Naive thymus-derived CD4-positive, alpha-beta T cell (primary cell): ENCODE measurements around the gene MLLT6. TPM values are rescaled to one million over a fixed set of nuclear protein-coding genes. Genes with fewer than 3 reads are reported as not detected.
A peak's percentile ranks its signal among the peaks of the same experiment; 100 is the strongest.

ENCODE experiments used
- ATAC-seq: fragments of 150-1000 bp; cut with Tn5 transposase; 2 replicates; pipeline ENCODE4 v1.10.0; 2021; ENCODE audit warnings: mild to moderate bottlenecking, moderate library complexity
- CTCF ChIA-PET: fragments of 350-600 bp; sonication (Branson Sonifier 250); formaldehyde crosslinking; loops from one replicate; lab custom pipeline; 2021; ENCODE audit warnings: antibody characterized with exemption; lab: Charles Lee
- POLR2A ChIA-PET: fragments of 350-600 bp; sonication (Branson Sonifier 250); formaldehyde crosslinking; loops from one replicate; lab custom pipeline; 2021; ENCODE audit warnings: antibody characterized with exemption, inconsistent platforms; lab: Charles Lee
- DNase-seq, 9 donors: peaks; one replicate each; pipeline versions ENCODE4 v3.0.0 to v3.0.0-alpha.2; 2020 to 2022; ENCODE audit warnings: mixed read lengths in 1 of 9
- H3K27ac ChIP-seq: one replicate; pipeline ENCODE4 v1.7.0; 2013; ENCODE audit warnings: mild to moderate bottlenecking, low read depth, low read length, moderate library complexity
- H3K27me3 ChIP-seq, 2 donors: one replicate each; pipeline ENCODE4 v1.7.0; 2013; ENCODE audit warnings: low read length in 2 of 2, mild to moderate bottlenecking in 2 of 2, moderate library complexity in 2 of 2; ENCODE audit not compliant: control insufficient read depth in 2 of 2, insufficient read depth in 2 of 2
- H3K36me3 ChIP-seq, 3 experiments: 1 replicate in 2 of 3; 2 replicates in 1 of 3; pipeline ENCODE4 v1.7.0; 2013; ENCODE audit warnings: low read length in 3 of 3, mild to moderate bottlenecking in 3 of 3, moderate library complexity in 1 of 3; ENCODE audit not compliant: insufficient read depth in 3 of 3, control insufficient read depth in 2 of 3
- H3K4me1 ChIP-seq, 2 donors: one replicate each; pipeline ENCODE4 v1.7.0; 2013; ENCODE audit warnings: low read length in 2 of 2, mild to moderate bottlenecking in 2 of 2, moderate library complexity in 1 of 2; ENCODE audit not compliant: control insufficient read depth in 2 of 2, insufficient read depth in 2 of 2
- H3K4me3 ChIP-seq: 2 replicates; pipeline ENCODE4 v1.7.0; 2013; ENCODE audit warnings: mild to moderate bottlenecking, low read length
- H3K9me3 ChIP-seq, 3 experiments: 1 replicate in 2 of 3; 2 replicates in 1 of 3; pipeline ENCODE4 v1.7.0; 2013; ENCODE audit warnings: low read length in 3 of 3; ENCODE audit not compliant: control insufficient read depth in 2 of 3
- H3K27ac Mint-ChIP-seq, 9 donors: one replicate each; pipeline ENCODE4 v1.8.0; 2020 to 2022; ENCODE audit warnings: mixed read lengths in 9 of 9, mild to moderate bottlenecking in 8 of 9, moderate library complexity in 5 of 9, inconsistent platforms in 2 of 9
- H3K27me3 Mint-ChIP-seq, 5 donors: one replicate each; pipeline ENCODE4 v1.8.0; 2021 to 2022; ENCODE audit warnings: mixed read lengths in 5 of 5, mild to moderate bottlenecking in 1 of 5
- H3K36me3 Mint-ChIP-seq, 5 donors: one replicate each; pipeline ENCODE4 v1.8.0; 2020 to 2022; ENCODE audit warnings: mixed read lengths in 5 of 5, mild to moderate bottlenecking in 3 of 5, inconsistent platforms in 1 of 5
- H3K4me1 Mint-ChIP-seq, 7 donors: one replicate each; pipeline ENCODE4 v1.8.0; 2020 to 2022; ENCODE audit warnings: mixed read lengths in 7 of 7, mild to moderate bottlenecking in 3 of 7, inconsistent platforms in 1 of 7
- H3K4me3 Mint-ChIP-seq, 10 donors: one replicate each; pipeline ENCODE4 v1.8.0; 2020 to 2022; ENCODE audit warnings: mild to moderate bottlenecking in 10 of 10, mixed read lengths in 10 of 10, moderate library complexity in 6 of 10, inconsistent platforms in 2 of 10
- H3K9me3 Mint-ChIP-seq, 11 donors: one replicate each; pipeline ENCODE4 v1.8.0; 2020 to 2022; ENCODE audit warnings: mixed read lengths in 11 of 11, mild to moderate bottlenecking in 4 of 11, inconsistent platforms in 1 of 11, moderate library complexity in 1 of 11
- intact Hi-C, 2 donors: fragments of 100-400 bp; cut with micrococcal nuclease; formaldehyde crosslinking; loops; one replicate each; pipeline ENCODE4 v1.15.1; 2023
- polyA plus RNA-seq, 2 donors: library from polyadenylated mRNA; unstranded; fragments of 300-500 nt; fragmentation: Illumina TruSeq; gene quantifications; one replicate each; pipeline ENCODE4 v1.2.3, GENCODE V29; 2021
- total RNA-seq, 6 experiments: library from RNA in 5 of 6; stranded (reverse) in 5 of 6; gene quantifications; 1 replicate in 5 of 6; 2 replicates in 1 of 6; pipeline ENCODE4 v1.2.3 and lab custom pipeline; 2021 to 2026

MLLT6 gene
- total and polyA plus RNA-seq, 7 experiments from 2014 or later: 10.2 to 533 (median 353) TPM

DNA sequence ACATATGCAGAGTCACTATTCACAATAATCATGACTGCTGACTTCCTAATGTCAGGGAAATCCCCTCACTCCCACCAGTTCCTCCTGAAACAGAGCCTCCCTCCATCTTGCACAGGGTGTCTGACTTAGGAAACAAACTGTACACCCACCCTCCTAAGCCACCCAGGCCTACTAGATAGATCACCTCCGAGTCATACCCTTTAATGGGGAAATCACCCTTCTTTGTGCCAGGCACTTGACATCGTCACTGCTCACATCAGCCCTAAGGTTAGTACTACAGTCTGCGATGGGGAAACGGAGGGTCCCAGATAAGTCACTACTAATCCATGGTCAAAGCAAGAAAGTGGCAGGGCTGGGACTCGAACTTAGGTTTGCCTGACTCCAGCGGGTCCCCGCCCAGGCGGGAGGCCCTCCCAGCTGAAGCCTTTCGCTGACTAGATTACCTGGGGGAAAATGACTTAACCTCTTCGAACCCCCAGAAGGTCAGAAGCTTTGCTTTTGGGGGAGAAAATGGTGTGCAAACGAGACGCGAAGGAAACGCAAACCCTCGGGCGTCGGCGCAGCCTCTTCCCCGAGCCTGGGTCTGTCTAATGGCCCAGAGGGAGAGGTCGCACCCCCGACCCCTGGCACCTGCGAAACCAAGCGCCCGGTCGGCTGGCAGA, 3.4 kb upstream of the MLLT6 start:
- Mint-ChIP-seq H3K4me1 (peaks cover 29 to 56% (median 33%) of the 10 kb centered on the region in 7 donors), H3K27me3 (no peaks in the 10 kb centered on the region), H3K36me3 (peaks cover 0 to 11% (median 0%) of the 10 kb centered on the region in 5 donors), H3K27ac (peak overlapping the region; percentile 79 to 98 (median 96)), H3K4me3 (peak overlapping the region; percentile 77 to 100 (median 86)), H3K9me3 (peaks cover 0 to 2% (median 0%) of the 10 kb centered on the region in 11 donors)
- POLR2A ChIA-PET: interaction anchor here (0.9 to 14.1 kb wide), 6 partner anchors 11 to 168 kb away, joined by 3 to 317 read pairs (median 3); partner anchors contain the start of gene LASP1
- Histone ChIP-seq H3K4me1 (peaks cover 11 to 19% of the 10 kb centered on the region in 2 donors), H3K27me3 (no peaks in the 10 kb centered on the region), H3K27ac (peak overlapping the region; percentile 97), H3K4me3 (peak overlapping the region; percentile 70), H3K36me3 (peaks cover 0 to 4% (median 0%) of the 10 kb centered on the region in 3 experiments), H3K9me3 (no peaks in the 10 kb centered on the region)
- ATAC-seq (peak; percentile 65), DNase-seq (peak in 7 of 9 donors; percentile 45 to 85 (median 65))
- intact Hi-C loops: loop anchor here (1.0 to 5.0 kb wide), 5 partner anchors 24 to 151 kb away; partner anchors contain the start of genes CISD3 (in 2 of the 2), PSMB3 (in 2 of the 2) and RPL23 (in 1 of the 2)
- CTCF ChIA-PET: interaction anchor here (0.7 to 2.1 kb wide), 2 partner anchors 24 to 146 kb away, joined by 3 to 7 read pairs; no protein-coding TSS in a partner anchor

- no peaks in the 10 kb centered on the region for H3K27me3 Mint-ChIP-seq
These were observed 2.7 kb upstream of the MLLT6 start for GRCh38 chr17:38702166-38702915.

GRCh38 chr17:38702916-38703741, 1.9 kb upstream of the MLLT6 start:
- Histone ChIP-seq H3K9me3 (no peaks in the 10 kb centered on the region), H3K4me1 (peaks cover 24 to 25% of the 10 kb centered on the region in 2 donors), H3K4me3 (peak overlapping the region; percentile 70), H3K27me3 (no peaks in the 10 kb centered on the region), H3K36me3 (peaks cover 0 to 14% (median 5%) of the 10 kb centered on the region in 3 experiments), H3K27ac (peak overlapping the region; percentile 97)
- Mint-ChIP-seq H3K4me3 (peak overlapping the region; percentile 93 to 100 (median 97)), H3K4me1 (peaks cover 27 to 55% (median 34%) of the 10 kb centered on the region in 7 donors), H3K27me3 (no peaks in the 10 kb centered on the region), H3K9me3 (peaks cover 0 to 2% (median 0%) of the 10 kb centered on the region in 11 donors), H3K27ac (peak overlapping the region; percentile 91 to 100 (median 98)), H3K36me3 (peaks cover 0 to 23% (median 3%) of the 10 kb centered on the region in 5 donors)
- intact Hi-C loops: loop anchor here (1.0 to 5.0 kb wide), 5 partner anchors 26 to 149 kb away; partner anchors contain the start of genes CISD3 (in 2 of the 2), PSMB3 (in 2 of the 2) and RPL23 (in 1 of the 2)
- CTCF ChIA-PET: interaction anchor here (1.9 kb wide), 1 partner anchor 26 kb away, joined by 14 read pairs; no protein-coding TSS in a partner anchor
- ATAC-seq: no peak
- POLR2A ChIA-PET: interaction anchor here (0.6 to 14.1 kb wide), 3 partner anchors 19 to 389 kb away, joined by 3 to 317 read pairs (median 6); no protein-coding TSS in a partner anchor
- peak in 4 of 9 donors; percentile 13 to 29 (median 24) for DNase-seq

More at GRCh38 chr17:38702166-38702915, 2.7 kb upstream of the MLLT6 start:
- Mint-ChIP-seq H3K9me3 (peaks cover 0 to 2% (median 0%) of the 10 kb centered on the region in 11 donors), H3K4me3 (peak overlapping the region; percentile 93 to 100 (median 97)), H3K36me3 (peaks cover 0 to 15% (median 0%) of the 10 kb centered on the region in 5 donors), H3K27ac (peak overlapping the region; percentile 91 to 100 (median 98)), H3K4me1 (peaks cover 26 to 56% (median 33%) of the 10 kb centered on the region in 7 donors)
- CTCF ChIA-PET: interaction anchor here (0.7 to 2.1 kb wide), 2 partner anchors 25 to 146 kb away, joined by 3 to 7 read pairs; no protein-coding TSS in a partner anchor
- Histone ChIP-seq H3K36me3 (peaks cover 0 to 6% (median 0%) of the 10 kb centered on the region in 3 experiments), H3K4me3 (peak overlapping the region; percentile 70), H3K27me3 (no peaks in the 10 kb centered on the region), H3K9me3 (no peaks in the 10 kb centered on the region), H3K4me1 (peaks cover 17 to 18% of the 10 kb centered on the region in 2 donors), H3K27ac (peak overlapping the region; percentile 97)
- POLR2A ChIA-PET: interaction anchor here (0.9 to 14.1 kb wide), 5 partner anchors 10 to 167 kb away, joined by 3 to 317 read pairs (median 3); partner anchors contain the start of gene LASP1
- DNase-seq (peak; percentile 69 to 81 (median 75)), ATAC-seq (peak; percentile 60)
- intact Hi-C loops: loop anchor here (1.0 to 5.0 kb wide), 5 partner anchors 25 to 150 kb away; partner anchors contain the start of genes CISD3 (in 2 of the 2), PSMB3 (in 2 of the 2) and RPL23 (in 1 of the 2)

GRCh38 chr17:38703742-38704605, 1.1 kb upstream of the MLLT6 start:
- Histone ChIP-seq H3K27ac (peak overlapping the region; percentile 97), H3K4me1 (peaks cover 27 to 29% of the 10 kb centered on the region in 2 donors), H3K4me3 (peak overlapping the region; percentile 70), H3K36me3 (peaks cover under 1 to 22% (median 8%) of the 10 kb centered on the region in 3 experiments), H3K9me3 (no peaks in the 10 kb centered on the region), H3K27me3 (no peaks in the 10 kb centered on the region)
- Mint-ChIP-seq H3K4me1 (peaks cover 27 to 56% (median 40%) of the 10 kb centered on the region in 7 donors), H3K27ac (peak overlapping the region; percentile 91 to 100 (median 98)), H3K36me3 (peaks cover 0 to 26% (median 4%) of the 10 kb centered on the region in 5 donors), H3K4me3 (peak overlapping the region; percentile 93 to 100 (median 97)), H3K27me3 (no peaks in the 10 kb centered on the region), H3K9me3 (peaks cover 0 to 2% (median 0%) of the 10 kb centered on the region in 11 donors)
- intact Hi-C loops: loop anchor here (1.0 to 5.0 kb wide), 2 partner anchors 95 to 148 kb away; partner anchors contain the start of genes PIP4K2B (in 1 of the 2) and RPL23 (in 1 of the 2)
- ChIA-PET CTCF (interaction anchor here (0.8 to 1.9 kb wide), 4 partner anchors 25 to 31 kb away, joined by 4 to 14 read pairs (median 5); no protein-coding TSS in a partner anchor), POLR2A (interaction anchor here (0.6 to 14.1 kb wide), 9 partner anchors 8 to 388 kb away, joined by 3 to 317 read pairs (median 5); partner anchors contain the start of genes CISD3 and RPL23)
- ATAC-seq (no peak), DNase-seq (peak; percentile 31 to 79 (median 55))
